SK-N-MC (cell line): Measurements from ENCODE around the gene ACR.
"Not testable (repeated sequence)": the region's sequence is repeated elsewhere in the genome, so short reads cannot be mapped to it uniquely, and the experiment has no call there.

Experiments used
- EZH2 ChIP-seq: fragments of 200-600 bp; sonication (generic); IDR thresholded peaks from one replicate; pipeline ENCODE4 v1.6.1; 2017; ENCODE audit warnings: antibody characterized with exemption
- POLR2AphosphoS5 ChIP-seq: IDR thresholded peaks from 2 replicates; pipeline ENCODE4 v1.6.1; 2012; ENCODE audit warnings: mild to moderate bottlenecking, low read depth, low read length, borderline replicate concordance

- TF ChIP-seq POLR2AphosphoS5, EZH2: not testable (repeated sequence)
These were observed 19.0 kb downstream of the ACR start for GRCh38 chr22:50756949-50757491.
